ENCODE data around the gene LRRD1. TPM values are rescaled to one million over a fixed set of nuclear protein-coding genes. Genes with fewer than 3 reads are reported as not detected.
A peak's percentile ranks its signal among the peaks of the same experiment; 100 is the strongest.

Gene LRRD1
- total and polyA plus RNA-seq, 2 of the 8 experiments (the other 6 are each of a cell fraction or from before 2014, with no cell fraction given), result not detected

GRCh38 chr7:92133737-92134270 lies 45.1 kb downstream of the LRRD1 start:
- Histone ChIP-seq H3K23me2 (ENCODE audit: low read depth, low read length) (no peaks in the 10 kb centered on the region; the same call in 1 of the 2 replicates), H3K4ac (replicated peaks; ENCODE audit: insufficient read length, low read depth, low read length) (peak overlapping the region; percentile 90), H3K56ac (replicated peaks; ENCODE audit: insufficient read length, low read depth, low read length) (peak overlapping the region; percentile 80), H4K20me1 (replicated peaks in 1 of 2; ENCODE audit: control insufficient read depth in 1 of 2, insufficient read depth in 2 of 2, low read length in 2 of 2) (peaks cover 0 to 5% of the 10 kb centered on the region in 2 experiments), H2BK12ac (ENCODE audit: low read depth, low read length) (peak overlapping the region; percentile 80; the same call in 1 of the 2 replicates), H2BK15ac (ENCODE audit: low read length) (no peak overlapping the region), H3K79me2 (ENCODE audit: control insufficient read depth in 1 of 2, insufficient read depth in 2 of 2, low read length in 2 of 2) (peaks cover 6 to 43% of the 10 kb centered on the region in 2 experiments; a peak in 3 of 4 replicates), H3K18ac (ENCODE audit: extremely low read depth, low read length) (peak overlapping the region; percentile 87), H4K5ac (ENCODE audit: insufficient read length, low read depth, low read length) (peak overlapping the region; percentile 51), H2AK5ac (ENCODE audit: low read depth, low read length) (no peak overlapping the region), H3K9me3 (ENCODE audit: insufficient read depth in 2 of 2, low read depth in 1 of 2, low read length in 1 of 2) (no peaks in the 10 kb centered on the region), H3K14ac (ENCODE audit: insufficient read length) (no peak overlapping the region), H4K91ac (replicated peaks; ENCODE audit: insufficient read length, low read length) (peak overlapping the region; percentile 77), H4K8ac (ENCODE audit: extremely low read depth, insufficient read depth, low read length) (peak overlapping the region; percentile 96), H2BK120ac (replicated peaks; ENCODE audit: low read depth, low read length) (no peak overlapping the region), H3K36me3 (ENCODE audit: control insufficient read depth in 2 of 4, insufficient read depth in 4 of 4, low read length in 3 of 4) (peaks cover 0 to 26% (median 8%) of the 10 kb centered on the region in 4 experiments; a peak in 6 of 8 replicates), H2BK20ac (ENCODE audit: low read length) (0 out of 2 replicates have a peak overlapping the region, but pooled peaks have one; percentile 32), H3K79me1 (ENCODE audit: low read depth, low read length) (no peaks in the 10 kb centered on the region; the same call in 1 of the 2 replicates), H3K4me2 (ENCODE audit: insufficient read depth in 1 of 2, low read depth in 2 of 2, low read length in 2 of 2) (peak overlapping the region; percentile 73 to 75), H3K23ac (ENCODE audit: insufficient read length) (no peak overlapping the region), H3K4me3 (ENCODE audit: extremely low read depth in 1 of 4, insufficient read depth in 2 of 4, low read depth in 3 of 4, low read length in 4 of 4) (peak overlapping the region; percentile 74 to 97 (median 89)), H3K27me3 (replicated peaks in 1 of 4; ENCODE audit: control insufficient read depth in 3 of 4, extremely low read depth in 1 of 4, insufficient read depth in 3 of 4, low read length in 3 of 4) (no peaks in the 10 kb centered on the region), H3K4me1 (replicated peaks in 1 of 4; ENCODE audit: control insufficient read depth in 3 of 4, insufficient read depth in 4 of 4, low read length in 3 of 4) (peaks cover 0 to 6% (median 0%) of the 10 kb centered on the region in 4 experiments; a peak in 4 of 7 replicates), H3K9ac (replicated peaks in 1 of 4; ENCODE audit: extremely low read depth in 1 of 4, low read depth in 3 of 4, low read length in 3 of 4) (peak overlapping the region; percentile 79 to 96 (median 90)), H2BK5ac (ENCODE audit: low read depth, low read length) (peak overlapping the region; percentile 99), H3K27ac (ENCODE audit: low read depth, low read length) (peak overlapping the region; percentile 94; the same call in 1 of the 2 replicates), H2AFZ (ENCODE audit: low read length) (peak overlapping the region; percentile 18; the same call in 1 of the 2 replicates)
- CTCF ChIA-PET (ENCODE audit: partially characterized antibody), result interaction anchor here (0.7 to 2.8 kb wide), 15 partner anchors 9 to 333 kb away, joined by 3 to 14 read pairs (median 4); partner anchors contain the start of genes GATAD1 and LRRD1
- WGBS, 2 experiments (ENCODE audit: extremely low coverage in 1 of 2, insufficient coverage in 1 of 2, insufficient read length in 1 of 2, insufficient replicate concordance in 2 of 2, low coverage in 1 of 2, low lambda C conversion rate in 2 of 2, missing lambda C conversion rate in 1 of 2), result 1% methylated on average over 28 of the region's 42 CpGs; no CpG with 5 or more reads in 1 of the 2 experiments
- no peak for FAIRE-seq
- peak; percentile 50 to 98 for DNase-seq (ENCODE audit: low read depth in 1 of 2, low spot score in 2 of 2)
- POLR2A ChIA-PET (ENCODE audit: partially characterized antibody), result interaction anchor here (1.0 to 2.0 kb wide), 8 partner anchors 9 to 313 kb away, joined by 4 to 12 read pairs (median 6); partner anchors contain the start of genes ANKIB1, GATAD1, KRIT1 and LRRD1
- TF ChIP-seq CTBP2 (IDR thresholded peaks at IDR 0.05; ENCODE audit: borderline replicate concordance, insufficient read depth, insufficient read length, low read length), result no peak
- TF ChIP-seq EGR1 (IDR thresholded peaks at IDR 0.05; ENCODE audit: borderline replicate concordance, low read depth, low read length), result 0 out of 2 replicates have a peak, but pooled peaks have one; percentile 73
- TF ChIP-seq EZH2 (IDR thresholded peaks at IDR 0.05; ENCODE audit: low read depth, low read length, severe bottlenecking), result no peak
- TF ChIP-seq SIN3A (conservative IDR thresholded peaks at IDR 0.05 in 1 of 2, IDR thresholded peaks at IDR 0.05 in 1 of 2; ENCODE audit: low read depth in 1 of 2, low read length in 2 of 2), result peak in 1 of 2 experiments; percentile 79; a peak in 1 of 4 replicates
- no peak; the same call in 1 of the 2 replicates for TF ChIP-seq MAX (IDR thresholded peaks at IDR 0.05)
- no peak for TF ChIP-seq CHD1 (IDR thresholded peaks at IDR 0.05; ENCODE audit: low read depth, low read length)
- TF ChIP-seq GABPA (IDR thresholded peaks at IDR 0.05; ENCODE audit: borderline replicate concordance, insufficient read depth, low read length), result no peak
- no peak for TF ChIP-seq ASH2L (IDR thresholded peaks at IDR 0.05; ENCODE audit: low read length)
- TF ChIP-seq EP300 (IDR thresholded peaks at IDR 0.05; ENCODE audit: borderline replicate concordance in 1 of 2, low read depth in 2 of 2, low read length in 2 of 2), result no peak
- TF ChIP-seq RBBP5 (IDR thresholded peaks at IDR 0.05; ENCODE audit: borderline replicate concordance, low read depth, low read length), result peak; percentile 62; the same call in 1 of the 2 replicates
